Esophagus mucosa (tissue), 1 donor: Measurements from ENCODE around the gene FOXL3. TPM values are rescaled to one million over a fixed set of nuclear protein-coding genes. Genes with fewer than 3 reads are reported as not detected.
"Not testable (repeated sequence)": the region's sequence is repeated elsewhere in the genome, so short reads cannot be mapped to it uniquely, and the experiment has no call there.

ENCODE experiments used
- ATAC-seq: fragments of 200-7000 bp; cut with Tn5 transposase; one replicate; pipeline ENCODE4 v1.9.1; 2020
- total RNA-seq: library from RNA; stranded (reverse); gene quantifications from one replicate; pipeline ENCODE4 v1.2.4, GENCODE V29; 2023
- donor health status: DM: yes; HTN: yes; CAD: no.

Gene FOXL3
- not detected for total RNA-seq

- no peak for ATAC-seq
Measured at GRCh38 chr7:289756-290553, at the start of gene FOXL3. TSS of gene FOXL3 (plus strand) at chr7:290170. CDS start at chr7:290170, 0 bp downstream.

GRCh38 chr7:240887-241421, 49.0 kb upstream of the FOXL3 start:
- ATAC-seq, result peak; percentile 32

- no peak for ATAC-seq
Measured at GRCh38 chr7:241513-241912, 48.5 kb upstream of the FOXL3 start.

- ATAC-seq, result not testable (repeated sequence)
Measured at GRCh38 chr7:242826-243579, 47.0 kb upstream of the FOXL3 start.

GRCh38 chr7:243580-243978, 46.4 kb upstream of the FOXL3 start:
- not testable (repeated sequence) for ATAC-seq

- ATAC-seq, result no peak
Measured at GRCh38 chr7:244974-245373, 45.0 kb upstream of the FOXL3 start.

- no peak for ATAC-seq
Measured at GRCh38 chr7:245574-246295, 44.2 kb upstream of the FOXL3 start.

- ATAC-seq, result no peak
Measured at GRCh38 chr7:246451-246850, 43.5 kb upstream of the FOXL3 start.

GRCh38 chr7:247181-247580, 42.8 kb upstream of the FOXL3 start:
- no peak for ATAC-seq

GRCh38 chr7:247636-248035, 42.3 kb upstream of the FOXL3 start:
- no peak for ATAC-seq

- ATAC-seq, result no peak
Measured at GRCh38 chr7:248732-249435, 41.1 kb upstream of the FOXL3 start.

- no peak for ATAC-seq
Measured at GRCh38 chr7:249989-250388, 40.0 kb upstream of the FOXL3 start.

GRCh38 chr7:250523-250922, 39.4 kb upstream of the FOXL3 start:
- no peak for ATAC-seq

- ATAC-seq, result no peak
Measured at GRCh38 chr7:251005-251404, 39.0 kb upstream of the FOXL3 start.

GRCh38 chr7:251446-252175, 38.4 kb upstream of the FOXL3 start:
- ATAC-seq, result no peak

- ATAC-seq, result no peak
Measured at GRCh38 chr7:252216-252965, 37.6 kb upstream of the FOXL3 start.

- no peak for ATAC-seq
Measured at GRCh38 chr7:252981-253380, 37.0 kb upstream of the FOXL3 start.

GRCh38 chr7:253581-254336, 36.2 kb upstream of the FOXL3 start:
- no peak for ATAC-seq

- no peak for ATAC-seq
Measured at GRCh38 chr7:254337-255037, 35.5 kb upstream of the FOXL3 start.
